Activated T-cell treated with anti-CD3 and anti-CD28 coated beads, Interleukin-2, amount 50 U/mL, for 48 hours (primary cell): Measurements from ENCODE around the gene IL1R2.

Source experiments
- DNase-seq, 2 experiments: peaks; one replicate each; pipeline ENCODE4 v3.0.0-alpha.2; 2020

Gene IL1R2

DNA sequence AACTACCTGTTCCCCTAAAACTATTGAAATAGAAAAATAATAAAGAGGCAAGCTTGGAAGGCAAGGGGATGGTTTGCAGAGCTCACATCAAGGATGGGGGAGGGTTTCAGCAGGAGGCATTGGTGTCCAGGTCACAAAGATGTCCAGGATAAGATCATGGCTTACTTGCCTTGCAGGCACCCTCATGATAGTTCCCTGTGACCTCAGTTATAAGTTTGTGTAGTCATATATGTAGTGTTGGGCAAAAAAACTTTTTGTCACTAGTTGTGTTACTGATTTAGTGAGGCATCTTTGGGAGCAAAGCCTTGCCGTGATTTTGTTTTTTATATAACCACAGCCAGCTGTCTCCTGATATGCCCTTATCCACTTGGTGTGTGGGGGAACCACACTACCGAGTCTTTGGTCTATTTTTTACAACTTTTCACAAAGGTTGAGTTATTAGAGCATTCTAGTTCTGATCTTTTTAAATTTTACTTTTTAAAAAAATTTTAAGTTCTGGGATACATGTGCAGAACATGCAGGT, 53.3 kb downstream of the IL1R2 start:
- no peak for DNase-seq

DNA sequence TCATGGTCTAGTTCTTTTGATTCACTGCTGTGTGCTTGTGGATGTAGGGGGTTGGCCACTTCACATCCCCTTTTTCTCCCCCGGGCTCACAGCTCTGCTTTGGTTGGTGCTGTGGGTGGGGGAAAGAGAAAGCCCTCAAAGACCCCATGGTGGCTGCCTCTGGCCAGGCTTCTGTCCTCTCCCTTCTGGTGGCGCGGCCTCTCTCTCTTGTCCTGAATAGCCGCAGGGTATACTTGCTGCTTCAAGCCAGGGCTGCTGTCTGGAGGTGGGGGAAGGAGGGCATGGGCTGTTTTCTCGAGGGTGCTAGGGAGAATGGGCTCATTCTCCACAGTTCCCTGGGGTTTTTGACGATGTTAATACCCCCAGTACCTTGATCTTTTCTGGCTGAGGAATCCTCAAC, 53.9 kb downstream of the IL1R2 start:
- no peak for DNase-seq

DNA sequence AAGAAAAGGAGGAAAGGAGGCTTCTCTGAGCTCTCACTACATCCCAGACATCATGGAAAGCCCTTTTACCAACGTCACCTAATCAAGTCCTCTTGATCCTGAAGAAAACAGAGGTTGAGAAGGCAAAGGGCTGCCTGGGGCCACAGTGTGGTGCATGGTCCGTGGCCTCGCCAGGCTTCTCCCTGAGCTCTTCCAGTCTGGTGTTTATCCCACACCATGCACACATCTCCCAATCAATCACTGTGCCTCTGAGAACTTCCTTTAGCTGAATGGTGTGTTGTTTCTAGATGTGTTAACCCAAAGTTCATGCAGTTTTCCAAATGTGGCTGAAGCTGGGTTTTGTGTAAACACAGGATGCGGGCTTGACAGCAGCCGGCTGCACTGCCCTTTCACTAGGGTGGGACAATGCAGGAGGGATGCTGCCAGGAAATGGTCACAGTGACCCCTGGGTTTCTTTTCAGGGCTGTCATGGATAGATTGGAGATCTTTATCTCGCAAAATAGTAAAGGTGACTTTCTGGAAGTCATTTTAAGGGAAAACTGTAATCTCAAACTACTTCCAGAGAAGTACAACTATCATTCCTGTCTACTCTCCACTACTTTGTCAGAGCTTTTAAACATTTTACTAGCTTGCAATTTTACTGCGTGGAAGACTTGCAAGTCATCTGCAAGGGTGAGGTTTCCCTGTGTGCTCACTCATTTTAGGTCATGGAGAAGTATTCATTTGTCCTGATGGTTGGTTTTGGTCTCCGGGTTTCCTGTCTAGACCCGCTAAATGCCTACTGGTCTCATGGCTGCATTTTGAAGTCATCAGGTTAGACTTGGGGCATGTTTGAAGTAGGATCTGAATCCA, 54.6 kb downstream of the IL1R2 start:
- DNase-seq: no peak

DNA sequence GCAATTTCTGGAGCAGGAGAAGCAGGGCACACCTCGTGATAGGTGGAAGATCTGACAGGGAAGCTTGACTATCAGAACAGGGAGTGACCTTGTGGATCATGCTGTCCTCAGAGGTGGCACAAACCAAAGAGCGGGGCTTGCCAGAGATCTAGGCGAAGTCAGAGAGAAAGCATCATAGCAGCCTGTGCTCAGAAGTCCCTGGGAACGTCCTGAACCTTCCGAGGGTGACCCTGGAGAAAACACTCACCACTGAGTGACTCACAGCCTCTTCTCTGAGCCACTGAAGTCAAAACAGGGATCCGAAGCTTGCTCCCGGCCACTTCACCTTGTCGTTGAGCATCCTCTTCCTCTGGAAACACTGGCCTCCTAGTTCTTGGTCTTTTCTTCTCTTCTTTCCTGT, 56.7 kb downstream of the IL1R2 start:
- no peak for DNase-seq

DNA sequence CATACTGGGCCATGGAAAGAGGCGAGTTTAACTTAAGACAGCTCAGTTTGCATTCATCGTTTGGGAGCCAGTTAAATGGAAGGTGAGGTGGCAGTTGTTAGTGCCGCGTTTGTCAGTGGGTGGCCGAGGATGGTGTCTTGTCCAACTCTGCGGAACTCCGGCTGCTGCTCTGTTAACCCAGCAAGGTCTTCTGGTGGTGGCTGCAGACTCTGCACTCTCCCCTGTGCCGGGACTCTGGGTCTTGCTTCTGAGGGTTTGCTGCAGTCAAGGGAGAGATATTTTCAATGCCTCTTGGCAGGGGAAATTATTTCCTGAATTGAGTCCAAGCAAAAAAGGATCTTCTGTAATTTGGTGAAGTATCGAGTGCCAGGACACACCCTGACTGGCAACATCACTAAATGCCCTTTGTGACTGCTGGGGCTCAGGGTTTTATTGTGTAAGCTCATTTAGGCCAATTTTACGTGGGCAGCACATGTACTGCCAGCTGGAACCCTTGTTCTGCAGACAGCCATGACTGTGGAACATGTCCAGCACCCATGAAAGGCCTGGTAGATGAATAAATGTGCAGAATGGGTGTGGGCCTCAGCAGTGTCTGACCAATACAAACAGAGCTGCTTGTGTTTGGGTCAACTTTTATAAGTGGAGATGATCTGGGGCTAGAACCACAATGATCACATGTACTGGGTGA, 58.1 kb downstream of the IL1R2 start:
- DNase-seq: no peak

DNA sequence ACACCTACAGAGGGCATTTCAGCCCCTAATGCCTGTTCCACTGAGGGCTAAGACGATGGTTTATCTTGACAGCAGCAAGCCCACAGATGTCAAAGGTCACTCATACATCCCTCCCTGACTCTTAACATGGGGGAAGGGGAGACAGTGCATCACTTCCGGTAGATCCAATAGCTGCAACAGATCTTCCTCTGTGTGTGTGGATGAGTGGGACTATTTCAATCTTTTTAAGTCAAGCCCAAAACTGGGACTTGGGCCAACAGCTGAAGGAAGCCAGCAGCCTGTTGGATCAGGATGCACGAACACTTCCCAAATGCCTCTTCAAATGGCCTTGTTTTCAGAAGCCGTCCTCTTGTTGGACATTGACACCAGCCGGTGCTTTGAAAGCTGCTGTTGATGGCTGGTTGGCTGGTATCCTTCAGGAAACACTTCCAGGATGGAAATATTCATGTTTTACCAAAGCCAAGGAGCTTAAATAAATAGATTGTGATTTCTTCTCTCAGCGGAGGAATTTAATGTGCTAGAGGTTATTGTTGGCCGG, 59.2 kb downstream of the IL1R2 start:
- no peak for DNase-seq

DNA sequence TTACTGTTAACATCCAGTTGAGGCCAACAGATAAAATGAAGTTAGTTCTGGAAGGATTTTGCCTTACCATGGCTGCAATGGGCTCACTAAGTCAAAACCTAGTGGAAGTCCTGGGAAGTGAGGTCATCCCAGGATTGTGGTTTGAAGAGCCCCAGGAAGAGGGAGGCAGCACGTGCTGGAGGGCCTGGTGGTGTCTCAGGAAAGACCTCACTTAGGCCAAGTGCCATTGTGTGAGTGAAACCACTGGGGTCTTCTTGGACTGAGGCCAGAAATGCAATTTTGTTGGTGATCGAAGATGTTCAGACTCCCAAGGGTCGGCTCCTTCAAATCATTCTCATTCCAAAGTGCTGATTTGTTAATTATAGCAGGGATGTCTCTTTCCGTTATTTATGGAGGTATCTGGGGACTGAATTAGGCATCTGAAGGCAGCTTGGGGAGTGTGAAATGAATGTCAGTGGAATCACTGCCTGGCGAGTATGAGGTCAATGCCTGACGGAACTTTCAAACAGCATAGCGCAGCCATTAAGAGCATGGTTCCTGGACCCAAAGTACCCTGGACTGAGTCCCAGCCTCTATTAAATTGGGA, 60.0 kb downstream of the IL1R2 start:
- no peak for DNase-seq

DNA sequence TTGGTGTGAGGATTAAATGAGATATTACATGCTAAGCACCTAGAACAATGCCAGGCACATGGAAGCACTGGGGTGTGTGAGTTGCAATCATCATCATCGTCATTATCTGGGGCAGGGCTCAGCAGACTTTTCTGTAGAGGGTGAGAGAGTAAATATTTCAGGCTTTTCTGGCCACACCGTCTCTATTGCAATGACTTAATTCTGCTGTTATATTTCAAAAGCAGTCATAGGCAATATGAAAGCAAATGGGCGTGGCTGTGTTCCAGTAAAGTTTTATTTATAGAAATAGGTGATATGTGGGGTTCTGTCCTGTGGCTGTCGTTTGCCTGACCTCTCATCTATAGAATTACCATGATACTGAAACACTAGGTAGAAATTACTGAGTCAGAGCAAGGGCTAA, 60.6 kb downstream of the IL1R2 start:
- DNase-seq: no peak

DNA sequence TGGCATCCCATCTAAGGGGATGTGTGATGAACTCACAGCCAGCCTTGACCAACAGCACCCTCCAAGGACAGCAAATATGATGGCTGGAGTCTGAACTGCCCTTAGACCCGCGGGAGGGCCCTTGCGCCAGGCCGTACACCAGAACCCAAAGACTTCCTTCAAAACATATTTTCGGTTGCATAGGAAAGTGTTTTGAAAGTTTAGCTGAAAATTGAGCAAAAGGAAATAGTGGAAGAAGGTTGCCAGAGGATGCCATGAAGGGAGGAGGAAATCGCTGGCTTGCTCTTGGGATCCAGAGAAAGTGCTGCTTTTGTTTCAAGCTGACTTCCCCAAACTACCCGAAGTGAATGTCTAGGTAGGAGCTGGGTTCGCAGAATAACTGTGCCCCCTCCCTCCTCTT, 61.3 kb downstream of the IL1R2 start:
- no peak for DNase-seq

DNA sequence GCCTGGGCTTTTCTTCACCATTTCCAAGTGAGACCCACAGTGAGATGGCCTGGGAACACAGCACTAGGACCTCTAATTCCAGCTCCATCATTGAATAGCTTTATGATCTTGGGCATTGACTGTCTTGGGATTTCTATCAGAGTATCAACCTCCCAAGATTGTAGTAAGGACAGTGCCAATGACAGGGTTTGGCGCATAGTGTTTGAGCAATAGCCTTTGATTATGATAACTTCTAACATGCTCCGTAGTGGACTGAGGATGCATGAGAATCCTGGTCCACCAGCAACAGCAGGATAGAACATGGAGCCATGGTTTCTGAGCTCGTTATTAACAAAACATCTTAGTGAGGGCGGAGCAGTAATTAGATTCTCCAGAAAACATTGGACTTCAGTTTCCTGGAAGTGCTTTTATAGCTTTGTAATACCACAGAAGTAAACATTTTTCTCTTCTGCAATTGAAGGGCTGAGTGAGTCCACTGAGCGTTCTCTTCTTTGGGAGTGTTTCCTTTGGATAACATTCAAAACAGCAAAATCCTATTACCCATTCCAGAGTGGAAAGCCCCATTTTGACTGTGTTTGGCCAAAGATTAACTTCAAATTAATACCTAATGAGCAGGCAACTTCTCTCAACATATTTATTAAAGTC, 63.7 kb downstream of the IL1R2 start:
- no peak for DNase-seq

DNA sequence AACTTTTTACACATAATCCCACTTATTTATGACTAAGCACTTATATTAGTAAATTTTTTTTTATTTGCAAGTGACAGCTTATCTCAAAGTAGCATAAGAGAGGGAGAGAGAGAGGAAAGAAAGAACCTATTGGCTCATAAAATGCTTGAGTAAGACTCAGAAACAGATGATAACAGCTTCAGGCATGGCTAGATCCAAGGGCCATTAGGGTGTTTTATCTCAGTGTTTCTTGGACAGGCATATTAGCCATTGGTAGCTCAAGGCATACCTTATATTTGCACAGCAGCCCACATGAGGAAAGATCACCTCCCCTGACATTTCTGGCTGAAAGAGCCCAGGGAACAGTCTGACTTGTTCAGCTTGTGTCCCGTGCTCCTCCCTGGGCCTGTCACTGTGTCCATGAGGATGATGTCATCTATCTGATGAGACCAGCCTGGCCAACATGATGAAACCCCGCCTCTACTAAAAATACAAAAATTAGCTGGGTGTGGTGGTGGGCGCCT, 64.4 kb downstream of the IL1R2 start:
- no peak for DNase-seq

DNA sequence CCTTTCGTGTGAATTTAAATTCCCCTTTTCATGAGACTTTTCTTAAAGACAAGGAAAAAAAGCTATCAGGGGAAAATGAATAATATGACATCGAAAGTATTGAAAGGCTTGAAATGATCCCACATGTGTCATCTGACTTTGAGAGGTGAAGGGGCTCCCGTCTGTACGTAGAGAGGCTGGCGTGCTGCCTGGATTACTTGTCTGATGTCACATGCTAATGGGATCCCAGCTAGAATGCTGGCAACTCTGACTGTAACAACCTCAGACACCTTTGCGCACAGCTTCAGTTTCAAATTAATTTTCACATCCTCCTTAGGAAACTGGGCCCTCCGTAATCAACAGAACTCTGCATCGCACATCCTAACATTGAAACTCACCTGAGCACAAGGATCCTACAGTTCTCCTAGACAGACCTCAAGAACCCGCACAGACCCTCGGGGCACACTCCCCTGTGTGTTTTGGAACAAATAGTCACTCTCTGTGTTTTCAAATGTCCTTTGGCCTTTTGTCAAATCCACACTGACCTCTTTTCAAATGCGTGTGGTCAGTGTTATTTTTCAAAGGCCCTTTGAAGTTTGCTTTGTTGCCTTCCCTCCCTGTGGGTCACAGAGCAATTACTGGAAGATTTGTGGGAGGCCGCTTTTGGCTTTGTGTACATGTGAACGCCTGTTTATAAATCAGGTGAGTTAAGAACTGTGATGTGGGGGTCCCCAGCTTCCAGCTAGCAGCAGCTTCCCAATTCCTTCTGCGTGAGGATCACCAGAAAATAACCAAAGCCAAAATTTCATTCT, 65.9 kb downstream of the IL1R2 start:
- DNase-seq: peak in 1 of 2 experiments; percentile 59

DNA sequence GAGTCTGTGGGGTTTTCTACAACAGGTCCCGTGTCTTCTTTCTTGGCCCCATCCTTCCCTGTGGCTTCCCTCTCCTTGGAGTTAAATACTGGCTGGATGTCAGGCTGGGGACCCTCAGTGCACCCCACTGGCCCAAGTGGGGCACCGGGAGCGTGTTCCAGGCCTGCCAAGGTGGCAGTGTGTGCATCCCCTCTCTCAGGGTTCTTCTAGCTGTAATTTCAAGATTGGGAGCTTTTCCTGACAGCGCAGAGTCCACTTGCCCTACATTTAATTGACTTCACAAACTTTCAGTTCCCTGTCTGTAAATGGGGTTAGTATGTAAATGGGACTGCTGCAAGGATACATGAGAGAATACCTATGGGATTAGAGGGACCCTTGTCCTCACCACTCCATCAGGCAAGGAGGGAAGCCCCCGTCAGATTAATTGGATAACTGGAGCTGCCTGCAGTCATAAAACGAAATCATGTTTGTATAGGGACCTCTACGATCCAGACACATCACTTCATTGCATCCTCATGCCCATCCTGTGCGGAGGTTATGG, 66.6 kb downstream of the IL1R2 start:
- DNase-seq: no peak

DNA sequence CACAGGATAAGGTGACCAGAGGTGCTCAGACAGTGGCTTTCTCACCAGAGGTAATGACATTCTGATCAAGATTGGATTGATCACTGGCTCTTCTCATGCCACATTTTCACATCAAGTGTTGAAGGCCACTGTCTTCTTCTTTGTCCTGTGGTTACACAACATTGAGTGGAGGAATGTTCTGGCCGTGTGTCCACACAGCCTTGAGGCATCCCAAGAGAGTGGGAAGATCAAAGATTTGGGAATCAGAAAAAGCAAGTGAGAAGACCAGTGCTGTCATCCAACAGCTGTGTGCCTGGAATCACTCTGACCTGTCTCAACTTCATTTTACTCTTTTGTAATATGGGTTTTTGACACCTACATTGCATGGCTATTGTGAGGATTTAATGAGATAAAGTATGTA, 67.4 kb downstream of the IL1R2 start:
- DNase-seq: no peak

DNA sequence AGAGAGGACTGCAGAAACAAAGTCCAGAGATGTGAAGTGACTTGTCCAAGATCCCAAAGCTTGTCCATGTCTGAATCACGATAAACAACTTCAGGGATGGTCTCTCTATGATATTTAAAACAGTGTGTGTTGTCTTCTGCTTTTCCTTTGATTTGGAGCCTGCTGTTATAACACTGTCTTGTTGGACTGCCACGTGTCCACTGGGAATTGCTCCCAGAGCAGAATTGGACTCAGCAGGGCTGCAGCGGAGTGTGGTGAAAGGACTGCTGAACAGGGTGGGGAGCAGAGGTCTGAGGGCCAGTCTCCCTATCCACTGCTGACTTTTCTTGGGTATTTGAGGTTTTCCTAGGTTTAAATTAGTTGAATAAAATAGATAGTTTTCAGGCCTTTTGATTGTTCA, 68.3 kb downstream of the IL1R2 start:
- no peak for DNase-seq

DNA sequence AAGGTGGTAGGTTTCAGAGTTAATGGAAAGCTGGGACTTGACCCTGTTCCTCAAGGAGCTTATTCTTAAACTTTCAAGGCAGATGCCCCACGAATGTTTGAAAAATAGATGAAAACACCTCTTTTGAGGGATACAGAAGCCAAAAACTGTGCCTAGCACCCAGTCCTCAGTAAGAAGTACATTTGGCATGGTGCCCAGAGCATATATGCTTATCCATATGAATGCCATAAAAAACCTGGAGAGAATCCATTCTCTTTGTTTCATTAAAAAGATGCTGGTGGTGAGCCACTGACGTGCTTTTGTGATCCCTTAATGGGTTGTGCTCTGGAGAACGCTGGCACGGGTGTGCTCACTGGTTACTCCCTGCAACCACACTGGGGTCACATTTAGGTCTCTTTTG, 69.0 kb downstream of the IL1R2 start:
- DNase-seq: no peak

DNA sequence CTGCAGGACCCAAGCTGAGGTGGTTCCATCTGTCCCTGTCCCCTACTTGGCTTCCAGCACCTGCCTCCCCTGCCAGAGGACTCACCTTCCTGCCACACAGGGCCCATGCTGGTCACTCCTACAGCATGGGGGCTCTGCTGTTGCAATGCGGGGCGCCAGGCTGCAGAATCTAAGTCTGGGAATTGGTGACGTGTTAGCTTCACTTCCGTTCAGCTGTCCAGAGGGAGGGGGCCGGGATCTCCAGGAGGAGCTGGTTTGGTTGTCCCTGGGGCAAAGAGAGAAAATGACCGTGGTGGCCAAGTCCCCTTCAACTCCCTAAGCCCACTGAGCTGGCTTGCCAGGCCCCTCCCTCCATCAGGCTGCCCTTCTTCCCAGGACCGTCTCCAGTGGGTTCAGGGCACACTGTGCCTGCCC, 69.5 kb downstream of the IL1R2 start:
- DNase-seq: no peak

DNA sequence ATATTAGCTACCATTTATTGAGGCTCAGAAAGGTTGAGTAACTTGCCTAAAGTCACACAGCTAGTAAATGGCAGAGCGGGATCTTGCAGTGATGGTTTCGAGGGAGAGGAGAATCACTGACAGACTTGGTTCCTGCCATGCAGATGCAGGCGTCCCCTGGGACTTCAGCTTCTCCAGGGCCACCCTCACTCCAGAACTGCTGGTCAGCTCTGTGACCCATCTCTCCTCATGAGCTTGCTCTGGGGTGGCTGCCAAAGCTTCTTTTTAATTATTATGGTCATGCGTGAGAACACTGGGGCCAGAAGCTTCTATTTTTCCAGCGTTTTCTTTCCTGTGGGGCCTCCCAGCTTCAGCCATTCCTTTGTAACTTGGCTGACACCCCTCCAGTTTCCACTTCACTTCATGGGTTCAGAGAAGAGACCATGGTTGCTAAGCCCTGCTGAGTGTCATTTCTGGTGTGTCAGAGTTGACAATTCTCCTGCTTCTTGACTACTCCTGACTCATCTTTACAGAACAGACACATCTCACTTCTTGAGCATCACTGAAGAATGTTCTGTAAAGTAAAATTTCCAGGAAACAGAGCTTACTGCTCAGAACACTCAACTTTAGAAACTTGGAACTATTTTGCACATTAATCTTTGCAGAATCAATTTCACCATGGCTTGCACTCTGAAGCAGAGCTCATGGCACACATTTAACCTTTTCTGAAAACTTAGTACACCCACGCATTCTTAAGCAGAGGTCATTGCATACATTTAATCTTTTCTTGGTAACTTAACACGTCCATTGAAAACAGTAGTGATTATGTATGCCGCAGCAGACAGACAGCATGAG, 70.4 kb downstream of the IL1R2 start:
- DNase-seq: peak in 1 of 2 experiments; percentile 58

DNA sequence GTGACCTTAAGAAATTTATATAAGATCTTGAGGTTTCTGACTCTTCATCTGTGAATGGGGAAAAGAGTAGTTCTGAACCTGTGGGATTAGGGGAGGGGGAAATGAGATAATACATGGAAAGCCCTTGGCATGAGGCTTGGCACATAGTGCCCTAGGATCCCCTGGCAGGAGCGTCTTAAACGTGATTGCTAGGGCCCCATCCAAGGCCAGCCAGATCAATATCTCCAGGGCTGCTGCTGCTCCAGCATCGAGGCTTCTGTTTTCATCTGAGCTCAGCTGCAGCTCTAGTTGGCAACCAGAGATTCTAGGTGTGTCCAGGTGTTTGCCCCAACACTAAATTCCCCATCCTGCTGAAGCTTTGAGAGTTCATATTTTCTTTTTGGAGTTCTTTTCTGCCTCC, 71.0 kb downstream of the IL1R2 start:
- peak in 1 of 2 experiments; percentile 52 for DNase-seq

DNA sequence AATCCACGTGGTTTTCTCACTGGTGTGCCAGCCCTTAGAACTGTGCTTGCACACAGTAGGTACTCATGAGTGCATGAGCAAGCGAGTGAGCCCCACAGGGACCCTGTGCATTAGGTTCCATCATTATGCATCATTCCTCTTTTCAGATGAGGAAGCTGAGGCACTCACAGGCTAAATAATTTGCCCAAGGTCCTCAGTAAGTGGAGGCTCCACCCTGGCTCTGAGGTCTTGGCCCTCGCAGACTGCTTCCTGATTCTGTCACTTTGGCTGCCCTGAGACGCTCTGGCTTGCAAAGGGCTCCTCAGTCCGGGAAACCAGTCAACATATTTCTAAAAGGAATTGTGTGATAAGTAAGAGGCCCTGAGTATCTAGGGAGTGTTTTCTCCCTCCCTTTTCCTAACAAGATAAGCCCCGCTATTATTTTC, 71.7 kb downstream of the IL1R2 start:
- DNase-seq: no peak
